ENCODE data around the gene C1QTNF6.

The C1QTNF6 gene

GRCh38 chr22:37157516-37158285 is 30.3 kb downstream of the C1QTNF6 start:
- no peak for DNase-seq

GRCh38 chr22:37156686-37157435 is 31.2 kb downstream of the C1QTNF6 start:
- DNase-seq, result no peak

GRCh38 chr22:37155971-37156370 is 32.1 kb downstream of the C1QTNF6 start:
- no peak for DNase-seq

GRCh38 chr22:37154925-37155712 is 32.9 kb downstream of the C1QTNF6 start:
- DNase-seq, result no peak

GRCh38 chr22:37153901-37154300 is 34.1 kb downstream of the C1QTNF6 start:
- no peak for DNase-seq

- DNase-seq, result no peak
Measured at GRCh38 chr22:37151401-37151800, 36.6 kb downstream of the C1QTNF6 start.

- DNase-seq, result no peak
Measured at GRCh38 chr22:37150701-37151100, 37.3 kb downstream of the C1QTNF6 start.

GRCh38 chr22:37148742-37149665 is 39.0 kb downstream of the C1QTNF6 start:
- DNase-seq, result no peak

GRCh38 chr22:37148031-37148651 is 39.9 kb downstream of the C1QTNF6 start:
- no peak for DNase-seq

- DNase-seq, result no peak
Measured at GRCh38 chr22:37147186-37147990, 40.7 kb downstream of the C1QTNF6 start.

GRCh38 chr22:37146507-37147180 is 41.4 kb downstream of the C1QTNF6 start:
- no peak for DNase-seq

- DNase-seq, result no peak
Measured at GRCh38 chr22:37146051-37146385, 42.0 kb downstream of the C1QTNF6 start.

GRCh38 chr22:37145180-37146050 is 42.6 kb downstream of the C1QTNF6 start:
- DNase-seq, result no peak

- DNase-seq, result no peak
Measured at GRCh38 chr22:37144180-37144554, 43.9 kb downstream of the C1QTNF6 start.

- DNase-seq, result no peak
Measured at GRCh38 chr22:37141971-37142370, 46.1 kb downstream of the C1QTNF6 start.

- DNase-seq, result no peak
Measured at GRCh38 chr22:37141476-37141875, 46.6 kb downstream of the C1QTNF6 start.

GRCh38 chr22:37140686-37141323 is 47.2 kb downstream of the C1QTNF6 start:
- no peak for DNase-seq

- DNase-seq, result no peak
Measured at GRCh38 chr22:37139762-37140161, 48.3 kb downstream of the C1QTNF6 start.
